Right lobe of liver (tissue), 6 donors: Measurements from ENCODE around the gene PLCL2. TPM values are rescaled to one million over a fixed set of nuclear protein-coding genes. Genes with fewer than 3 reads are reported as not detected.
A peak's percentile ranks its signal among the peaks of the same experiment; 100 is the strongest.

Experiments
- ATAC-seq, 4 donors: fragments of 200-7000 bp; cut with Tn5 transposase; one replicate each; pipeline ENCODE4 v1.9.1; 2020; ENCODE audit warnings: mild to moderate bottlenecking in 4 of 4, moderate library complexity in 4 of 4
- DNase-seq, 3 donors: peaks; one replicate each; pipeline ENCODE4 v3.0.0-alpha.2; 2020
- H3K27ac ChIP-seq, 3 donors: fragments of 200-600 bp; one replicate each; pipeline ENCODE4 v1.8.0; 2022
- H3K27me3 ChIP-seq, 2 donors: fragments of 200-600 bp; one replicate each; pipeline ENCODE4 v1.8.0; 2022
- H3K36me3 ChIP-seq, 4 donors: fragments of 200-600 bp; sonication (generic) in 1 of 4; one replicate each; pipeline versions ENCODE4 v1.5.1 to v1.8.0; 2017 to 2022; ENCODE audit warnings: control low read depth in 1 of 4
- H3K4me1 ChIP-seq, 4 donors: fragments of 200-600 bp; sonication (generic) in 1 of 4; one replicate each; pipeline versions ENCODE4 v1.5.1 to v1.8.0; 2017 to 2022; ENCODE audit warnings: control low read depth in 1 of 4
- H3K4me3 ChIP-seq, 3 donors: fragments of 200-600 bp; one replicate each; pipeline ENCODE4 v1.8.0; 2022
- H3K9me3 ChIP-seq, 4 donors: fragments of 200-600 bp; sonication (generic) in 1 of 4; one replicate each; pipeline versions ENCODE4 v1.5.1 to v1.8.0; 2017 to 2022; ENCODE audit warnings: control low read depth in 1 of 4
- CTCF ChIP-seq, 4 donors: fragments of 200-600 bp in 3 of 4; fragments of 450-650 bp in 1 of 4; IDR thresholded peaks; one replicate each; pipeline versions ENCODE4 v1.5.1 to v1.8.0; 2016 to 2022; ENCODE audit warnings: antibody characterized with exemption in 4 of 4, mild to moderate bottlenecking in 2 of 4
- POLR2A ChIP-seq: fragments of 450-650 bp; IDR thresholded peaks from one replicate; pipeline ENCODE4 v1.6.1; 2017; ENCODE audit warnings: antibody characterized with exemption, mild to moderate bottlenecking
- WGBS: methylation state at CpG from one replicate; pipeline ENCODE4 v1.1.6; 2018; ENCODE audit warnings: low coverage, low lambda C conversion rate; ENCODE audit not compliant: insufficient coverage; ENCODE audit errors: missing lambda C conversion rate; 5-methylcytosine and 5-hydroxymethylcytosine counted together
- intact Hi-C, 2 donors: fragments of 100-400 bp; cut with DNase I; formaldehyde crosslinking; loops; one replicate each; pipeline versions ENCODE4 v1.11.2 to v1.14.1; 2022
- long read RNA-seq: library from polyadenylated mRNA; unstranded; transcript quantifications from one replicate; pipeline ENCODE4 v2.0.0, GENCODE V29; 2019
- total RNA-seq, 6 experiments: library from RNA; depleted of rRNA in 2 of 6; stranded (reverse); fragments of >200 nt in 2 of 6; fragmentation: NEBNext Ultra II Directional in 3 of 6; extraction: Animal tissue kit (Norgen Biotek cat#: 25700) in 3 of 6; gene quantifications; one replicate each; pipeline versions ENCODE4 v1.1.0 to v1.2.4, GENCODE V29; 2016 to 2023
- donor health status: DM: no; HTN: yes; CAD: no.
- donor health status: DM: no; HTN: no; CAD: no.
- donor health status: DM: no; HTN: no; CAD: no.
- donor health status: DM: no; HTN: yes; CAD: no.
- donor health status: DM: no; HTN: yes; CAD: no.

PLCL2 gene
- total RNA-seq: 1 to 10 TPM; 4.6 to 8.2 (median 6.9) TPM
- long read RNA-seq, partial matches to known transcripts: 1 of 1 reads
- long read RNA-seq, other reads (novel, unspliced or antisense): 0 of 1 reads

GRCh38 chr3:16884748-16885592, at the start of gene PLCL2:
TSS of gene PLCL2 (plus strand) at chr3:16884955. CDS start at chr3:16885040, 85 bp downstream.
- under 1% methylated on average over 28 of the region's 87 CpGs for WGBS
- peak within 1 kb of the TSS; percentile 74 to 88 (median 80) for H3K4me3 ChIP-seq
- H3K27ac ChIP-seq: peak within 1 kb of the TSS; percentile 87 to 94 (median 90)
- ATAC-seq (peak; percentile 38 to 67 (median 60)), DNase-seq (peak; percentile 67 to 77 (median 67))
- no peaks in the 10 kb centered on the region for H3K36me3 ChIP-seq
- peaks cover 0 to 7% (median 3%) of the 10 kb centered on the region in 4 donors for H3K4me1 ChIP-seq
- no peaks in the 10 kb centered on the region for H3K27me3 ChIP-seq
- intact Hi-C loops: no loop called here
- no peaks in the 10 kb centered on the region for H3K9me3 ChIP-seq
- peak in 1 of 4 donors; percentile 11 for TF ChIP-seq CTCF (IDR thresholded peaks at IDR 0.05)
- TF ChIP-seq POLR2A: peak; percentile 13

DNA sequence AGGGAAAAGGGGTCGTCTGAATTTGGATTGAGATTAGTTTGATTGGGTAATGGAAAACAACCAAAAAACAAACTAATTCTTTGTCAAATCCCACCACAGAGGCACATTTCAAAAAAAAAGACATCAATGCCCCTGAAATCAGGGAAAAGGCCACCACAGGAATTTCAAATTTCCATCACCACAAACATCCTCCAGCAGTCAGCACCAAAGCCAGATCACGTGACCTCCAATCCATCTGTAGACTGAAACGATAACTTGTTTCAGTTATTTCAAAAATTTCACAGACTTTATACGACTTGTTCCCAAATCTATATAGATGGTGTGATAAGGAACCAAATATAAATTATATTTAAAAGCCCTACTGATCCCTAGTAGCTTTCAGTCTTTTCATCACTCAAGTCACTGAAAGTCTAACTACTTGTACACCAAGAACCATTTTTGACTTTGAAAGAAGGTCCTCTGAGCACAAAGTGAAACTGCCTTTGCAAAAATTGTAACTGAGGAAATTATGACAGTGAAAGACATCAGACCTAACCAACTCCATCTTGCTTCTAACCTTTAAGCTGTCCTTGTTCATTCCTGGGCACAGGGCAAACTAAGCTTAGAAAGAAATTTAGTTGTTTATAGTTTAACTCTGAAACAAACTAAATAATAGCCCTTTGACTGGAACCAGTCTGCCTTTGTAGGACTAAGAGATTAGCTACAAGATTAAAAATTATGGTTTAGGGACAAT, 48.1 kb upstream of the PLCL2 start:
- no peak overlapping the region for H3K4me3 ChIP-seq
- intact Hi-C loops: no loop called here
- 81% methylated on average over 4 of the region's 4 CpGs for WGBS
- H3K36me3 ChIP-seq: no peaks in the 10 kb centered on the region
- H3K27me3 ChIP-seq: no peaks in the 10 kb centered on the region
- DNase-seq (no peak), ATAC-seq (no peak)
- peaks cover 0 to 42% (median 12%) of the 10 kb centered on the region in 4 donors for H3K4me1 ChIP-seq
- no peak overlapping the region for H3K27ac ChIP-seq
- no peak for TF ChIP-seq CTCF (IDR thresholded peaks at IDR 0.05)
- TF ChIP-seq POLR2A: no peak
- H3K9me3 ChIP-seq: no peaks in the 10 kb centered on the region

- no peaks in the 10 kb centered on the region for H3K36me3 ChIP-seq
- ATAC-seq: peak in 1 of 4 donors; percentile 13
- peak overlapping the region; percentile 31 to 79 (median 64) for H3K27ac ChIP-seq
- H3K27me3 ChIP-seq: no peaks in the 10 kb centered on the region
- TF ChIP-seq POLR2A (no peak), CTCF (IDR thresholded peaks at IDR 0.05) (no peak)
- H3K9me3 ChIP-seq: no peaks in the 10 kb centered on the region
- H3K4me3 ChIP-seq: no peak overlapping the region
- peak in 2 of 3 donors; percentile 52 to 56 for DNase-seq
- H3K4me1 ChIP-seq: peaks cover 0 to 51% (median 17%) of the 10 kb centered on the region in 4 donors
- intact Hi-C loops: no loop called here
- 82% methylated on average over 4 of the region's 7 CpGs for WGBS
Measured at GRCh38 chr3:16837602-16838001, 47.2 kb upstream of the PLCL2 start.

GRCh38 chr3:16838561-16838960, 46.2 kb upstream of the PLCL2 start:
- peak overlapping the region; percentile 62 to 79 (median 77) for H3K27ac ChIP-seq
- peak; percentile 75 to 92 (median 86) for DNase-seq
- H3K27me3 ChIP-seq: no peaks in the 10 kb centered on the region

More at GRCh38 chr3:16838561-16838960, 46.2 kb upstream of the PLCL2 start:
- 15% methylated on average over 1 of the region's 1 CpG for WGBS
- Histone ChIP-seq H3K36me3 (no peaks in the 10 kb centered on the region), H3K4me1 (peaks cover 0 to 60% (median 20%) of the 10 kb centered on the region in 4 donors), H3K4me3 (no peak overlapping the region), H3K9me3 (no peaks in the 10 kb centered on the region)
- intact Hi-C loops: no loop called here
- TF ChIP-seq CTCF (IDR thresholded peaks at IDR 0.05): no peak
- peak; percentile 56 for TF ChIP-seq POLR2A
- peak; percentile 84 to 95 (median 88) for ATAC-seq
